Spinal cord (tissue), 10 donors: ENCODE results near the gene TARS1. TPM values are rescaled to one million over a fixed set of nuclear protein-coding genes. Genes with fewer than 3 reads are reported as not detected.
A peak's percentile ranks its signal among the peaks of the same experiment; 100 is the strongest.

Experiments used
- DNase-seq, 6 donors: peaks; one replicate each; pipeline versions ENCODE4 v3.0.0 to v3.0.0-alpha.2; 2013 to 2015; ENCODE audit warnings: low spot score in 6 of 6, low read depth in 4 of 6
- H3K27ac ChIP-seq: one replicate; pipeline ENCODE4 v1.5.1; 2013; ENCODE audit warnings: low read depth, low read length, control low read depth
- H3K27me3 ChIP-seq: one replicate; pipeline ENCODE4 v1.6.1; 2013; ENCODE audit warnings: low read length; ENCODE audit not compliant: control insufficient read depth, insufficient read depth
- H3K36me3 ChIP-seq: one replicate; pipeline ENCODE4 v1.6.1; 2013; ENCODE audit warnings: low read length; ENCODE audit not compliant: control insufficient read depth, insufficient read depth
- H3K4me1 ChIP-seq: one replicate; pipeline ENCODE4 v1.6.1; 2013; ENCODE audit warnings: low read length; ENCODE audit not compliant: control insufficient read depth, insufficient read depth
- H3K4me3 ChIP-seq: one replicate; pipeline ENCODE4 v1.5.1; 2013; ENCODE audit warnings: low read depth, low read length, control low read depth
- H3K9me3 ChIP-seq: one replicate; pipeline ENCODE4 v1.6.1; 2013; ENCODE audit warnings: low read length; ENCODE audit not compliant: control insufficient read depth, insufficient read depth
- WGBS: methylation state at CpG from one replicate; pipeline ENCODE4 v1.1.5; 2013; ENCODE audit warnings: missing lambda C conversion rate; ENCODE audit not compliant: insufficient coverage; 5-methylcytosine and 5-hydroxymethylcytosine counted together
- long read RNA-seq, 4 donors: transcript quantifications; one replicate each; lab custom pipeline, GENCODE V29; 2026
- polyA plus RNA-seq, 2 donors: library from polyadenylated mRNA; unstranded; fragments of 120-200 nt; gene quantifications; one replicate each; pipeline ENCODE4 v1.2.1, GENCODE V29; 2013; ENCODE audit not compliant: insufficient read length in 2 of 2
- total RNA-seq, 2 donors: library from RNA; depleted of rRNA in 1 of 2; stranded (reverse); fragments of 120-200 nt in 1 of 2; fragments of >200 nt in 1 of 2; gene quantifications; one replicate each; pipeline versions ENCODE4 v1.2.3 to v1.2.4, GENCODE V29; 2013 to 2014
- donor health status: healthy.

Gene TARS1
- 100 to 1,000 TPM; 101 to 117 TPM for total RNA-seq
- polyA plus RNA-seq = 10 to 100 TPM; 83.9 to 96.5 TPM
- long read RNA-seq, donor 1, full-length matches to known transcripts = 19 of 24 reads
- long read RNA-seq, donor 1, partial matches to known transcripts = 5 of 24 reads
- long read RNA-seq, donor 1, other reads (novel, unspliced or antisense) = 0 of 24 reads
- long read RNA-seq, donor 2, full-length matches to known transcripts = 4 of 4 reads
- long read RNA-seq, donor 2, partial matches to known transcripts = 0 of 4 reads
- long read RNA-seq, donor 2, other reads (novel, unspliced or antisense) = 0 of 4 reads
- long read RNA-seq, donor 3, full-length matches to known transcripts = 8 of 8 reads
- long read RNA-seq, donor 3, partial matches to known transcripts = 0 of 8 reads
- long read RNA-seq, donor 3, other reads (novel, unspliced or antisense) = 0 of 8 reads
- long read RNA-seq, donor 4, full-length matches to known transcripts = 13 of 13 reads
- long read RNA-seq, donor 4, partial matches to known transcripts = 0 of 13 reads
- long read RNA-seq, donor 4, other reads (novel, unspliced or antisense) = 0 of 13 reads

GRCh38 chr5:33440482-33441240, at the start of gene TARS1:
TSS of gene TARS1 (plus strand) at chr5:33440965. CDS start at chr5:33441087, 122 bp downstream.
- Histone ChIP-seq H3K27me3 (no peaks in the 10 kb centered on the region), H3K36me3 (peaks cover 3% of the 10 kb centered on the region), H3K4me1 (peaks cover 9% of the 10 kb centered on the region), H3K9me3 (no peaks in the 10 kb centered on the region), H3K27ac (peak within 1 kb of the TSS; percentile 98), H3K4me3 (peak within 1 kb of the TSS; percentile 95)
- under 1% methylated on average over 48 of the region's 52 CpGs for WGBS
- DNase-seq = peak; percentile 100

- Histone ChIP-seq H3K4me1 (no peaks in the 10 kb centered on the region), H3K27ac (no peak overlapping the region), H3K4me3 (no peak overlapping the region), H3K9me3 (no peaks in the 10 kb centered on the region), H3K36me3 (no peaks in the 10 kb centered on the region), H3K27me3 (no peaks in the 10 kb centered on the region)
- DNase-seq = no peak
- WGBS = no CpG with 5 or more reads among the region's 1 CpG
These were observed 42.3 kb upstream of the TARS1 start for GRCh38 chr5:33398501-33398900.

- Histone ChIP-seq H3K27ac (no peak overlapping the region), H3K4me3 (no peak overlapping the region), H3K9me3 (no peaks in the 10 kb centered on the region), H3K36me3 (no peaks in the 10 kb centered on the region), H3K27me3 (no peaks in the 10 kb centered on the region), H3K4me1 (no peaks in the 10 kb centered on the region)
- no peak for DNase-seq
- WGBS = no CpG with 5 or more reads among the region's 4 CpGs
These were observed 40.1 kb upstream of the TARS1 start for GRCh38 chr5:33400675-33401074.

DNA sequence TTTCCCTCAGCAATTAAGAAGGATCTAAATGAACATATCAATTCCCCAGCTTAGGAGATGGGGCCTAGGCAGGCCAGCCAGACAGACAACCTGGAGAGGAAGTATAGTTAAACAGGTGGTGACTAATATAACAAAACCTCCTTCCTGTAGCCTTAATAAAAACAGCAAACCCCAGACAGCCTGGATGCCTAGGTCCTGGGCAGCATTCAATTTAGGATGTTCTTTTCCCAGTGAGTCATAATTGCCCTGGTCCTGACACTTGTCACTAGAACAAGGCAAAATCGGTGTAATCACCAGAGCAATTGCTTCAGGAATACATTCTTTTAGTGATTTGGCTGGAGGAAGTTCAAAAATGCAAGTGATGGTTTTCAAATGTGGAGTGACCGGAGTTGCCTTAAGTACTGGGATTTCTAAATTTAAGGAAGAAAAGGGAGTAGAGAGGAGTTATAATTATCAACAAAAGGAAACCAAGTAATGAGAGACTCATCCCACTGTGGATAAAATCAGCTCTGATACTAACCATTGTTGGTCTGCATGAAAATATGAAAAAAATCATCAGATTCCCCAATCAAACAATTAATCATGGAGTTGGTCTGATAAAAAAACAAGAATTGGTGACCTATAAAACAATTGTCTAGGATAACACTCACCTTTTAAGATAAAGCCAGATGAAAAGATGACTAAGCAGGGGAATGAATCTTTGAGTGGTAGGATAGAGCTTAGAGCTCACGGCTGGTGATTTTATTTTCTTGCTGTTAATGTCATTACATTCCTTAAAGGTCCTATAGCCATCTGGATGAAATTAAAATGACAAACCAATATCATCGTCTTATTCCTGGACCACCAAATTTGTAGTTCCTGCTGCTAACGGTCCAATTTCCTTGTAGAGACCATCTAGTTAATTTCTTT, 39.0 kb upstream of the TARS1 start:
- no peak overlapping the region for H3K27ac ChIP-seq
- no peaks in the 10 kb centered on the region for H3K4me1 ChIP-seq
- no peaks in the 10 kb centered on the region for H3K36me3 ChIP-seq
- H3K4me3 ChIP-seq = no peak overlapping the region
- no peaks in the 10 kb centered on the region for H3K9me3 ChIP-seq
- 80% methylated on average over 2 of the region's 5 CpGs for WGBS
- H3K27me3 ChIP-seq = no peaks in the 10 kb centered on the region
- no peak for DNase-seq

GRCh38 chr5:33403187-33403586, 37.6 kb upstream of the TARS1 start:
- DNase-seq = no peak
- Histone ChIP-seq H3K36me3 (no peaks in the 10 kb centered on the region), H3K9me3 (no peaks in the 10 kb centered on the region), H3K27ac (no peak overlapping the region), H3K27me3 (no peaks in the 10 kb centered on the region), H3K4me3 (no peak overlapping the region), H3K4me1 (no peaks in the 10 kb centered on the region)
- WGBS = no CpG with 5 or more reads among the region's 2 CpGs

DNA sequence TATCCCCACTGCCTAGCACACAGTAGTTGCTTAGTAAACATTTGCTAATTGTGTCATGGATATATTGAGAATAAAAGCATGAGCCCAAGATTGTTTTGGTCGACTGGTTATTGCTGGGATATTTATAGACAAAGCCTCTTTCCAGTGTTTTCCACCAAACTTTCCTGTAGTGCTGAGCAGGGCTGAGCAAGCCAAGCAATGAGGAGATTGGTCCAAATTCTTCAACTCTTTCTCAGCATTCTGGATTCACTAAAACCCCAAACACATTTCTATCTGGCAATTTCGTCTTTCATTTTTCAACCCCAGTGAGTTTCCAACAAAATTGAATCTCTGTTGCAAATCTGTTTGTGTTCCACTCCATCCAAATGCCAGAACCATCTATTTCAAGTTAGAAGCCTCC, 31.9 kb upstream of the TARS1 start:
- no peak overlapping the region for H3K4me3 ChIP-seq
- 80% methylated on average over 1 of the region's 2 CpGs for WGBS
- peak in 1 of 6 donors; percentile 32 for DNase-seq
- H3K27ac ChIP-seq = no peak overlapping the region
- H3K36me3 ChIP-seq = no peaks in the 10 kb centered on the region
- H3K9me3 ChIP-seq = no peaks in the 10 kb centered on the region
- no peaks in the 10 kb centered on the region for H3K27me3 ChIP-seq
- no peaks in the 10 kb centered on the region for H3K4me1 ChIP-seq

GRCh38 chr5:33409435-33410170, 31.2 kb upstream of the TARS1 start:
- H3K27ac ChIP-seq = no peak overlapping the region

DNA sequence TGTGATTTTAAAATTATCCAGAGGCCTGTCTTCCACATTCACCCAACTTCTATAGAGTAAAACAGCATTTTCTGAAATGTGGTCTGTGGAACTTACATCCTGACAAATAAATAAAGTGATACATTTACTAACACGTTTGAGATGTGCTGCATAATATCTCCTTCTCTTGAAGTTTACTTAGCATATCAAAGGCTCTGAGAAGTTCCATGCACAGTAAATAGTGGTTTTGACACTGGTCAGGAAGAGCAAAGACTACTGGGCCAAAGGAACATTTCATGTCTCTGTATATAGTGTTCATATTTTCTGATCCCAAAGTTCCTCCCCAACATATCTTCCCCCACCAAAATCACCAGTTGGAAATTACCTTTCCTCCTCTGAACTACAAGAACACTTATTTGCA, 30.5 kb upstream of the TARS1 start:
- no CpG with 5 or more reads among the region's 1 CpG for WGBS
- Histone ChIP-seq H3K36me3 (no peaks in the 10 kb centered on the region), H3K27ac (no peak overlapping the region), H3K27me3 (no peaks in the 10 kb centered on the region), H3K4me3 (no peak overlapping the region), H3K4me1 (no peaks in the 10 kb centered on the region), H3K9me3 (no peaks in the 10 kb centered on the region)
- DNase-seq = no peak

More at GRCh38 chr5:33409435-33410170, 31.2 kb upstream of the TARS1 start:
- WGBS = 89% methylated on average over 3 of the region's 7 CpGs
- H3K4me1 ChIP-seq = no peaks in the 10 kb centered on the region
- no peak for DNase-seq
- H3K9me3 ChIP-seq = no peaks in the 10 kb centered on the region
- H3K36me3 ChIP-seq = no peaks in the 10 kb centered on the region
- H3K4me3 ChIP-seq = no peak overlapping the region
- no peaks in the 10 kb centered on the region for H3K27me3 ChIP-seq
